Heart right ventricle (tissue), 16 donors: ENCODE data around the gene CDH13. TPM values are rescaled to one million over a fixed set of nuclear protein-coding genes. Genes with fewer than 3 reads are reported as not detected.

Source experiments
- ATAC-seq, 8 donors: fragments of 200-7000 bp; cut with Tn5 transposase; one replicate each; pipeline ENCODE4 v1.9.1; 2020; ENCODE audit warnings: mild to moderate bottlenecking in 8 of 8, moderate library complexity in 8 of 8, moderate number of reproducible peaks in 1 of 8
- DNase-seq, 2 donors: peaks; one replicate each; pipeline ENCODE4 v3.0.0-alpha.2; 2020
- H3K27ac ChIP-seq, 10 donors: fragments of 200-600 bp; sonication (generic) in 2 of 10; one replicate each; pipeline versions ENCODE4 v1.5.0 to v1.8.0; 2020 to 2022; ENCODE audit warnings: mild to moderate bottlenecking in 3 of 10
- H3K27me3 ChIP-seq, 7 donors: fragments of 200-600 bp; one replicate each; pipeline ENCODE4 v1.8.0; 2021 to 2022; ENCODE audit warnings: mild to moderate bottlenecking in 2 of 7
- H3K36me3 ChIP-seq, 9 donors: fragments of 200-600 bp; sonication (generic) in 1 of 9; one replicate each; pipeline versions ENCODE4 v1.5.0 to v1.8.0; 2020 to 2022; ENCODE audit warnings: mild to moderate bottlenecking in 2 of 9
- H3K4me1 ChIP-seq, 9 donors: fragments of 200-600 bp; sonication (generic) in 1 of 9; one replicate each; pipeline versions ENCODE4 v1.5.0 to v1.8.0; 2020 to 2022; ENCODE audit warnings: mild to moderate bottlenecking in 4 of 9
- H3K4me3 ChIP-seq, 10 donors: fragments of 200-600 bp; sonication (generic) in 2 of 10; one replicate each; pipeline versions ENCODE4 v1.5.0 to v1.8.0; 2020 to 2022; ENCODE audit warnings: mild to moderate bottlenecking in 7 of 10, moderate library complexity in 2 of 10
- H3K9me3 ChIP-seq, 11 donors: fragments of 200-600 bp in 10 of 11; sonication (generic) in 2 of 11; one replicate each; pipeline versions ENCODE4 v1.5.0 to v1.8.0; 2013 to 2022; ENCODE audit warnings: mild to moderate bottlenecking in 2 of 11, control low read depth in 1 of 11, moderate library complexity in 1 of 11
- CTCF ChIP-seq, 9 donors: fragments of 200-600 bp; sonication (generic) in 2 of 9; IDR thresholded peaks; one replicate each; pipeline versions ENCODE4 v1.5.0 to v1.8.0; 2021 to 2022; ENCODE audit warnings: antibody characterized with exemption in 9 of 9, mild to moderate bottlenecking in 5 of 9, moderate library complexity in 1 of 9
- WGBS, 2 donors: extraction: QIAGEN DNeasy Blood & Tissue Kit; methylation state at CpG; one replicate each; pipeline ENCODE4 v1.1.7; 2013; ENCODE audit warnings: inconsistent platforms in 1 of 2; 5-methylcytosine and 5-hydroxymethylcytosine counted together
- intact Hi-C, 10 donors: fragments of 100-400 bp; cut with DNase I; formaldehyde crosslinking; loops; one replicate each; pipeline versions ENCODE4 v1.11.1 to v1.14.2; 2022
- polyA plus RNA-seq, 2 donors: library from polyadenylated mRNA; stranded (reverse); fragments of 200-250 nt; gene quantifications; one replicate each; pipeline ENCODE4 v1.2.3, GENCODE V29; 2013
- total RNA-seq, 10 donors: library from RNA; stranded (reverse); fragmentation: NEBNext Ultra II Directional in 3 of 10; extraction: Animal tissue kit (Norgen Biotek cat#: 25700) in 3 of 10; gene quantifications; one replicate each; pipeline versions ENCODE4 v1.2.1 to v1.2.4, GENCODE V29; 2021 to 2023
- donor health status: Arrhythmogenic right ventricular cardiomyopathy.
- donor health status: ischemic (EF 13 %, LVEDD 7.1; RV severe dilation, severe dysfunction).
- donor health status: healthy with polysubstance abuse.
- donor health status: DM: no; HTN: yes; CAD: no.
- donor health status: DM: no; HTN: no; CAD: no.
- donor health status: ischemic (EF 25% LVEDD 6.9; RV normal size, moderate dysfunction).
- donor health status: ischemic (EF 25% LVEDD 5.7; RV mildly dilated, moderate dysfunction).
- donor health status: healthy.
- donor health status: DM: yes; HTN: yes; CAD: no.
- donor health status: Ischemic cardiomyopathy.
- donor health status: ischemic (EF 35%, LVEDD 5.7; RV mildly dilated, moderate dysfunction).
- donor health status: nonischemic (EF 11% LVEDD 7.7; RV severe dilation, severe dysfunction).
- donor health status: DM: yes; HTN: yes; CAD: no.
- donor health status: PGD.
- donor health status: ischemic (EF 29% LVEDD 5.4; RV normal size, mild dysfunction).
- donor health status: nonischemic (EF 23%, LVEDD 6.1; RV moderate dilation, normal function).

Gene CDH13
- total and polyA plus RNA-seq, 12 donors, result 15.5 to 221 (median 168) TPM

GRCh38 chr16:82895843-82896242, 269.1 kb downstream of the CDH13 start:
- Histone ChIP-seq H3K36me3 (no peaks in the 10 kb centered on the region), H3K4me1 (peaks cover 0 to 45% (median 33%) of the 10 kb centered on the region in 9 donors), H3K27ac (no peak overlapping the region), H3K4me3 (no peak overlapping the region), H3K9me3 (no peaks in the 10 kb centered on the region), H3K27me3 (no peaks in the 10 kb centered on the region)
- DNase-seq, result no peak
- no peak for TF ChIP-seq CTCF (IDR thresholded peaks at IDR 0.05)
- ATAC-seq, result no peak
- 69 to 71% methylated on average over 4 of the region's 4 CpGs for WGBS, 2 donors
- intact Hi-C loops, result no loop called here

- WGBS, 2 donors, result 95 to 99% methylated on average over 2 of the region's 2 CpGs
- intact Hi-C loops, result no loop called here
- H3K27me3 ChIP-seq, result no peaks in the 10 kb centered on the region
- H3K27ac ChIP-seq, result no peak overlapping the region
- ATAC-seq, result no peak
- H3K4me1 ChIP-seq, result peaks cover 0 to 16% (median 12%) of the 10 kb centered on the region in 9 donors
- H3K4me3 ChIP-seq, result no peak overlapping the region
- no peak for TF ChIP-seq CTCF (IDR thresholded peaks at IDR 0.05)
- DNase-seq, result no peak
- no peaks in the 10 kb centered on the region for H3K36me3 ChIP-seq
- no peaks in the 10 kb centered on the region for H3K9me3 ChIP-seq
Measured at GRCh38 chr16:82899006-82899405, 272.2 kb downstream of the CDH13 start.

GRCh38 chr16:82899731-82900450, 273.1 kb downstream of the CDH13 start:
- Histone ChIP-seq H3K4me3 (no peak overlapping the region), H3K27me3 (no peaks in the 10 kb centered on the region), H3K27ac (peak overlapping the region in 2 of 10 donors; percentile 5 to 11), H3K9me3 (no peaks in the 10 kb centered on the region), H3K36me3 (no peaks in the 10 kb centered on the region), H3K4me1 (peaks cover 0 to 16% (median 12%) of the 10 kb centered on the region in 9 donors)
- ATAC-seq (peak in 3 of 8 donors; percentile 39 to 64 (median 58)), DNase-seq (no peak)
- intact Hi-C loops, result no loop called here
- TF ChIP-seq CTCF (IDR thresholded peaks at IDR 0.05), result no peak
- WGBS, 2 donors, result 75 to 89% methylated on average over 4 of the region's 4 CpGs

GRCh38 chr16:82900559-82900958, 273.8 kb downstream of the CDH13 start:
- intact Hi-C loops, result no loop called here
- Histone ChIP-seq H3K4me3 (no peak overlapping the region), H3K27me3 (no peaks in the 10 kb centered on the region), H3K9me3 (no peaks in the 10 kb centered on the region), H3K27ac (peak overlapping the region in 1 of 10 donors; percentile 11), H3K36me3 (no peaks in the 10 kb centered on the region), H3K4me1 (peaks cover 0 to 16% (median 12%) of the 10 kb centered on the region in 9 donors)
- TF ChIP-seq CTCF (IDR thresholded peaks at IDR 0.05), result no peak
- 58 to 66% methylated on average over 8 of the region's 8 CpGs for WGBS, 2 donors
- no peak for ATAC-seq
- no peak for DNase-seq
